ENCODE data around the gene RHOC. TPM values are rescaled to one million over a fixed set of nuclear protein-coding genes. Genes with fewer than 3 reads are reported as not detected.
A peak's percentile ranks its signal among the peaks of the same experiment; 100 is the strongest.

RHOC gene
- polyA plus RNA-seq, 1 of the 3 experiments (the other 2 are of a cell fraction), result 1,028 TPM

GRCh38 chr1:112673592-112674439 lies 33.1 kb downstream of the RHOC start:
- peak overlapping the region; percentile 75 to 94 for H3K27ac ChIP-seq (ENCODE audit: low read depth in 2 of 2, low read length in 1 of 2)
- H3K4me2 ChIP-seq, result peak overlapping the region; percentile 80
- no peaks in the 10 kb centered on the region for H3K9me2 ChIP-seq
- POLR2A ChIA-PET, result interaction anchor here (0.6 to 2.1 kb wide), 12 partner anchors 9 to 282 kb away, joined by 3 to 14 read pairs (median 5); partner anchors contain the start of genes CAPZA1, CTTNBP2NL, PPM1J and RHOC
- H3K4me1 ChIP-seq (ENCODE audit: control insufficient read depth in 1 of 2, insufficient read depth in 2 of 2, low read depth in 1 of 2, low read length in 1 of 2), result peaks cover 11 to 12% of the 10 kb centered on the region in 2 experiments; a peak in 3 of 4 replicates
- no peaks in the 10 kb centered on the region for H3K9me3 ChIP-seq
- peak overlapping the region; percentile 88 for H3K9ac ChIP-seq
- peak overlapping the region; percentile 79 to 89 for H3K4me3 ChIP-seq (ENCODE audit: low read depth in 2 of 2, low read length in 1 of 2)
- H3K79me2 ChIP-seq (ENCODE audit: insufficient read depth), result peaks cover 32% of the 10 kb centered on the region
- H3F3A ChIP-seq (replicated peaks; ENCODE audit: insufficient read depth), result peaks cover 22% of the 10 kb centered on the region
- WGBS (ENCODE audit: low lambda C conversion rate), result 16% methylated on average over 17 of the region's 18 CpGs
- CTCF ChIA-PET, result interaction anchor here (1.0 to 4.8 kb wide), 19 partner anchors 10 to 283 kb away, joined by 3 to 42 read pairs (median 6); partner anchors contain the start of genes CAPZA1, PPM1J and ST7L
- H2AFZ ChIP-seq (ENCODE audit: low read depth), result peak overlapping the region; percentile 60; the same call in 1 of the 2 replicates
- H3K36me3 ChIP-seq (replicated peaks in 1 of 2; ENCODE audit: control insufficient read depth in 1 of 2, insufficient read depth in 2 of 2, low read length in 1 of 2), result peaks cover 28 to 37% of the 10 kb centered on the region in 2 experiments
- DNase-seq, result peak; percentile 47
- no peaks in the 10 kb centered on the region for H4K20me1 ChIP-seq (ENCODE audit: insufficient read depth)
- H3K27me3 ChIP-seq (ENCODE audit: insufficient read depth), result no peaks in the 10 kb centered on the region
- TF ChIP-seq TAF1 (IDR thresholded peaks at IDR 0.05; ENCODE audit: borderline replicate concordance, low read depth, low read length) (no peak), GABPA (IDR thresholded peaks at IDR 0.05; ENCODE audit: low read depth) (no peak), POLR2AphosphoS5 (IDR thresholded peaks at IDR 0.05; ENCODE audit: low read depth, low read length) (peak; percentile 9; the same call in 1 of the 2 replicates), SIN3A (IDR thresholded peaks at IDR 0.05; ENCODE audit: borderline replicate concordance, low read depth, low read length) (no peak), RAD21 (IDR thresholded peaks at IDR 0.05; ENCODE audit: low read length) (peak; percentile 49), JUND (IDR thresholded peaks at IDR 0.05) (peak; percentile 18; the same call in 1 of the 2 replicates), YY1 (IDR thresholded peaks at IDR 0.05; ENCODE audit: low read depth) (no peak), IRF3 (IDR thresholded peaks at IDR 0.05; ENCODE audit: low read depth, low read length) (no peak), RFX5 (IDR thresholded peaks at IDR 0.05; ENCODE audit: low read length) (no peak), PBX3 (IDR thresholded peaks at IDR 0.05) (no peak), FOXM1 (IDR thresholded peaks at IDR 0.05; ENCODE audit: low read depth) (no peak), MXI1 (IDR thresholded peaks at IDR 0.05; ENCODE audit: low read depth, low read length) (no peak; the same call in 1 of the 2 replicates), ZBTB33 (IDR thresholded peaks at IDR 0.05; ENCODE audit: borderline replicate concordance, low read depth) (no peak), USF1 (IDR thresholded peaks at IDR 0.05; ENCODE audit: borderline replicate concordance, low read depth) (no peak), NFIC (IDR thresholded peaks at IDR 0.05; ENCODE audit: borderline replicate concordance) (no peak), MEF2A (IDR thresholded peaks at IDR 0.05; ENCODE audit: borderline replicate concordance, low read depth) (no peak), GATA2 (CRISPR knock-in tag; IDR thresholded peaks at IDR 0.05) (no peak), RCOR1 (IDR thresholded peaks at IDR 0.05; ENCODE audit: low read length) (no peak), EP300 (IDR thresholded peaks at IDR 0.05; ENCODE audit: borderline replicate concordance in 1 of 2, low read depth in 1 of 2, low read length in 1 of 2) (no peak), CHD2 (IDR thresholded peaks at IDR 0.05; ENCODE audit: low read length, partially characterized antibody) (no peak), FOXJ3 (CRISPR knock-in tag; IDR thresholded peaks at IDR 0.05) (no peak), MAX (IDR thresholded peaks at IDR 0.05; ENCODE audit: low read depth) (no peak), NRF1 (IDR thresholded peaks at IDR 0.05; ENCODE audit: low read depth, low read length) (no peak), CTCF (IDR thresholded peaks at IDR 0.05) (peak; percentile 66), EZH2phosphoT487 (IDR thresholded peaks at IDR 0.05; ENCODE audit: borderline replicate concordance, low read depth) (no peak), TCF12 (IDR thresholded peaks at IDR 0.05) (no peak), TEAD4 (IDR thresholded peaks at IDR 0.05; ENCODE audit: borderline replicate concordance, insufficient read depth) (no peak)

Measured in SK-N-SH (cell line).